T follicular helper cell (primary cell): ENCODE measurements around the gene TNK2.
"Not testable (repeated sequence)": the region's sequence is repeated elsewhere in the genome, so short reads cannot be mapped to it uniquely, and the experiment has no call there.

ENCODE experiments used
- DNase-seq: peaks from one replicate; pipeline ENCODE4 v3.0.0-alpha.2; 2020; ENCODE audit warnings: low read depth

Gene TNK2

DNA sequence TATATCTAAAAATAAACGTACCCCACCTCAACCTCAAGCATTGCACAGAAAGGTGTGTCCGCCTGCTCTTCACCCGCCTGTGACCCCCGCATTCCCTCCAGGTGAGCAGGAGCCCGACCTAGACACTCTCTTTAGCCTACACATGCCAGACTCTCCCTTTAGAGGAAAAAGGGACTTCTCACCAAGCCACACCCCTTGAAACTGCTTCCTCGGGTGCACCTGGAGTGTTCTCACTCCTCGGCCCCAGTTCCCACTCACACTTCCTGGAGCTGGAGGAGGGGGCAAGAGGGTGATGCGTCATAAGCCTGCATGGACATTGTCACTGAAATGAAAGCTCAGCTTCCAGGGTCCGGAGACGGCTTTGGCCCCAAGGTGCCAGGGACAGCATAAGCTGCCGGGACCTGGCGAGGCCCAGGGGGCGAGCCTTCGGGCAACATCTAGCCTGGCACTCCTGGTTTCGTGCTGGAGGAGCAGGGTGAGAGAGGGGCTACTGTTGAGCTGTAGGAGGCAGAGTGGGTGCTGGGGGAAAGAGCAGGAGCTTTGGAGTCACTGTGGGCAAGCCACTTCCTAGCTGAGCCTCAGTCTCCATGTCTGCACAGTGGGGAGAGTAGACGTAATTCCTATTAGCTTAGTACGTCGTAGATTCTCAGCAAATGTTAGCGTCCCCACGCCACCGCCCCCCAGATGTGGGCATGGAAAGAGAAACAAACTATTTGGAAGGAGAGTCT lies 86.8 kb downstream of the TNK2 start:
- DNase-seq: no peak

DNA sequence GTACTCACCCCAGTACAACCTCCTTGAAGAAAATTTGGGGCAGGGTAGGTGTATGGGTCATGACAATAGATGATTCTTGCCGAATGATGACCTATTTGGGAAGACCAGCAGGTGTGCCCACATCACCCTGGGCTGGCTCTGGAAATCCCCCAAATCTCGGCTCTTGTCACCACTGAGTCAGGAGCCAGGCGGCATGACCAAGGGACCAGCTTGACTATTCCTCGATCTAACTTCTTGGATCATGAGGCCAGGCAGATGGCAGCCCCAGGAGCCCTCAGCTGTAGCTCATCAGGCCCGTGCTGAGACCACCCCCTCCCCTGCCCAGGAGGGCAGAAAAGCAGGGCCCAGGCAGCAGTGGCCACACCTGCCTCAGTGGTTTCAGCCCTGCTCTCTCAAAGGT lies 87.5 kb downstream of the TNK2 start:
- DNase-seq: no peak

DNA sequence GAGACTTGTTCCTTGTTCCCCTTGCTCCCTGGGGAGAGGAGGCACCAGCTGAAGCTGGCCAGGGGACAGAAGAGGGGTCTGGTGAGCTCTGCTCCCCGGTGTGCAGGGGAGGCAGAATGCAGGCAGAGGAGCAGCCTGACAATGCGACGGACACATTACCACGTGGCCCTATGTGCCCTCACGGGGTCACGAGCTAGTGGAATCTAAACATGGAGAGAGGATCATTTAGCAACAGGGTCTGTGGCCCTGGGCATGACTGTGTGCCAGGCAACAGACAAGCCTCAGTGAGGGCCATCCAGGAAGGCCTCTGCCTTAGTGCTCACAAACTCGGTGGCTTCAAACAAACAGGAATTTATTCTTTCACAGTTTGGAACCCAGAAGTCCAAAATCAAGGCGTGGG lies 88.2 kb downstream of the TNK2 start:
- DNase-seq: no peak

DNA sequence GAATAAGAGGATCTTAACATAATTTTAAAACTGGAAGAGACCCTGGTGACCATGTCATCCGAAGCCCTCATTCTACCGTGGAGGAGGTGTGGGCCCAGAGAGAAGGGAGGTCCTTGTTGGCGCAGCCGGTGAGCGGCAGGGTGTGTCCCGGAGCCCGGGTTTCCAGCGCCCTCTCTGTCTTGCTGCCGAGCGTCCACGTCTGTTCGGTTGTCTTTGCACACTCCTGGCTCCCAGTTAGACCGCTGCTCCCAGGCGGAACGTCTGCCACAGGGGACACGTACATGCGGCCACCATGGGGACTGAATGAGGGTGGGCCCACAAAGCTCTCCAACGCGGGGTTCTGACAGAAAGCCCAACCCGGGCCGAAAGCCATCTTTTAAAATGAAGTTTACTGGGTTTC lies 90.0 kb downstream of the TNK2 start:
- DNase-seq: no peak

DNA sequence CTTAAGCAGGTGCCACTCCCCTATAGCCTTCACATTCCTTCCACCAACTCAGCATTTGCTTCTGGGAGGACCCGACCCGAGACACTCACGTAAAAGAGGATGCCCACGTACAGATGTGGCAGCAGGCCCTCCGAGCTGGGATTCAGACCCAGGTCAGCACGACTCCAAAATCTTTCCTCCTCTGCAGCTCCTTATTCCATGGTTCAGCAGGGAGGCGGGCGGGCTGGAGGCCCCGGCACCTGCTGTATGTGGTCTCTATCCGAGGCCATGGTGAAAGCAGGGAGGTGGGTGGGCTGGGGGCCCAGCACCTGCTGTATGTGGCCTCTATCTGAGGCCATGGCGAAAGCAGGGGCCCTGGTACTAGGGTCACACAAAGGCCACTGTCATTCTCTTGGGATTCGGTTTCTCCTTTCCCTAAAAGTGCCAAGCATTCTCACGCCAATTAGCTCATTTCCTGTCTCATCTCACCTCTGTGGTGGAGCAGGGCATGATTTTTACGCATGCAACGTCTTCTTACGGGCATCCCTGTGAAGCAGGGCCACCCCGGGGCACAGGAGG lies 90.7 kb downstream of the TNK2 start:
- no peak for DNase-seq

DNA sequence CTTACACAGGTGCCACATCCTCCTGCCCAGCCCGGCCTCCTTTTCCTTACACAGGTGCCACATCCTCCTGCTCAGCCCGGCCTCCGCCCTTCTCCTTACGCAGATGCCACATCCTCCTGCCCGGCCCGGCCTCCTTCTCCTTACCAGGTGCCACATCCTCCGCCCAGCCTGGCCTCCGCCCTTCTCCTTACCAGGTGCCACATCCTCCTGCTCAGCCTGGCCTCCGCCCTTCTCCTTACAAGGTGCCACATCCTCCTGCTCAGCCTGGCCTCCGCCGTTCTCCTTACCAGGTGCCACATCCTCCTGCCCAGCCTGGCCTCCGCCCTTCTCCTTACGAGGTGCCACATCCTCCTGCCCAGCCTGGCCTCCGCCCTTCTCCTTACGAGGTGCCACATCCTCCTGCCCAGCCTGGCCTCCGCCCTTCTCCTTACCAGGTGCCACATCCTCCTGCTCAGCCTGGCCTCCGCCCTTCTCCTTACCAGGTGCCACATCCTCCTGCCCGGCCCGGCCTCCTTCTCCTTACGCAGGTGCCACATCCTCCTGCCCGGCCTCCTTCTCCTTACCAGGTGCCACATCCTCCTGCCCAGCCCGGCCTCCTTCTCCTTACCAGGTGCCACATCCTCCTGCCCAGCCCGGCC lies 92.0 kb downstream of the TNK2 start:
- DNase-seq: not testable (repeated sequence)

DNA sequence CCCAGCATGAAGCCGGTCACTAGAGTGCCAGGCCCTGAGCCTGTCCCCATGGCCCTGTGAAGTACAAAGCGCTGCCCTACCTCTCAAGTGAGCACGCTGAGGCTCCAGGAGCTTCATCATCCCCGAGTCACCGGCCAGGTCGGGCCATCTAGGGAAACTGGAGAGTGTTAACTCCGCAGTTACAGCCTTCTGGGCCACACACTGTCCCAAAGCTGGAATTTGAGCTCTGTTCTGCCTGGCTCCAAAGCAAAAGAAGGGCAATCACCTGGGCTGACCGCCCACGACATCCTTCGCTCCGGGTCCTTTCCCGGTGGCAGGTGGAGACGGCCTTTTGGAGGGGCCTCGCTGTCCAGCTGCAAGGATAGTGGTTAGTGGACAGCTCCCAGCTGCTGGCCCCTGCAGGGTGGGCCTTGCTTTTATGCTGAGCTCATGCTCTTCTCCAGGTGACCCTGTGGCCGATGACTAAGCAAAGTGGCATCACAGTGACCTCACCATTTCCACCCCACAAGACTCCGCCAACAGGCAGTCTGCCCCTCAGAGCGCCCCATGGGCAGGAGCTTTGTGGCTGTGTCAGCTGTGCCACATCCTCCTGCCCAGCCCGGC lies 93.1 kb downstream of the TNK2 start:
- DNase-seq: no peak

DNA sequence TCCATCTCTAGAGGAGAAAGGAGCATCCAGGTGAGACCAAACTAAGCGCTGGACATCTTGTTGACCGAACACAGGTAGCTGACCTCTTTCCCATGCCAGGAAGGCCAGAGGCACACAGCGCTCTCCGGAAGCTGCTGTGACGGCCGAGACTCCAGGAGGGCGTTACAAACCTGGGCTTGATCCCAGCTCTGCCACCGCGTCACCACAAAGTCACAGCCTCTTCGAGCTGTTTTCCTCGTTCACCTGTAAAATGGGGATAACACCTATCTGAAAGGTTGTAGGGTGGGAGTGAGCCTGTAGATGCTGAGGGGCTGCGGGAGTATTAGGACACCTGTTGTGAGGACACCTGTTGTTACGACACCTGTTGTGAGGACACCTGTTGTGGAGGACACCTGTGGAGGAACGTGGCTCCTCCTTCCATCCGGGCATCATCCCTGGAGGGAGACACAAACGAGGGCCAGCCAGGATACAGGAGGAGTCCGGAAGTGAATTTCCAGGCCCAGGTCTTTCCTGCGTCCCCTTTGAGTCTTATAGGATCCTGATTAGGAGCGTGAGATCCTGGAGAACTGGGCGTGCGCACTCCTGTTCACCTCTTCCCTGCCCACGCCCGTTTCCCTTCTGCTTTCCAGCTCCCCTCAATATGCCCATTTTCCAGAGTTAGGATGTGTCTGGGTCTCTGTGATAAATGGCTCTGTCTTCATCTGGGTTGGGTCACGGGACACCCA lies 94.3 kb downstream of the TNK2 start:
- DNase-seq: no peak
